Heart right ventricle (tissue), 16 donors: ENCODE results near the gene SCN5A. TPM values are rescaled to one million over a fixed set of nuclear protein-coding genes. Genes with fewer than 3 reads are reported as not detected.

ENCODE experiments used
- ATAC-seq, 8 donors: fragments of 200-7000 bp; cut with Tn5 transposase; one replicate each; pipeline ENCODE4 v1.9.1; 2020; ENCODE audit warnings: mild to moderate bottlenecking in 8 of 8, moderate library complexity in 8 of 8, moderate number of reproducible peaks in 1 of 8
- DNase-seq, 2 donors: peaks; one replicate each; pipeline ENCODE4 v3.0.0-alpha.2; 2020
- H3K27ac ChIP-seq, 10 donors: fragments of 200-600 bp; sonication (generic) in 2 of 10; one replicate each; pipeline versions ENCODE4 v1.5.0 to v1.8.0; 2020 to 2022; ENCODE audit warnings: mild to moderate bottlenecking in 3 of 10
- H3K27me3 ChIP-seq, 7 donors: fragments of 200-600 bp; one replicate each; pipeline ENCODE4 v1.8.0; 2021 to 2022; ENCODE audit warnings: mild to moderate bottlenecking in 2 of 7
- H3K36me3 ChIP-seq, 9 donors: fragments of 200-600 bp; sonication (generic) in 1 of 9; one replicate each; pipeline versions ENCODE4 v1.5.0 to v1.8.0; 2020 to 2022; ENCODE audit warnings: mild to moderate bottlenecking in 2 of 9
- H3K4me1 ChIP-seq, 9 donors: fragments of 200-600 bp; sonication (generic) in 1 of 9; one replicate each; pipeline versions ENCODE4 v1.5.0 to v1.8.0; 2020 to 2022; ENCODE audit warnings: mild to moderate bottlenecking in 4 of 9
- H3K4me3 ChIP-seq, 10 donors: fragments of 200-600 bp; sonication (generic) in 2 of 10; one replicate each; pipeline versions ENCODE4 v1.5.0 to v1.8.0; 2020 to 2022; ENCODE audit warnings: mild to moderate bottlenecking in 7 of 10, moderate library complexity in 2 of 10
- H3K9me3 ChIP-seq, 11 donors: fragments of 200-600 bp in 10 of 11; sonication (generic) in 2 of 11; one replicate each; pipeline versions ENCODE4 v1.5.0 to v1.8.0; 2013 to 2022; ENCODE audit warnings: mild to moderate bottlenecking in 2 of 11, control low read depth in 1 of 11, moderate library complexity in 1 of 11
- CTCF ChIP-seq, 9 donors: fragments of 200-600 bp; sonication (generic) in 2 of 9; IDR thresholded peaks; one replicate each; pipeline versions ENCODE4 v1.5.0 to v1.8.0; 2021 to 2022; ENCODE audit warnings: antibody characterized with exemption in 9 of 9, mild to moderate bottlenecking in 5 of 9, moderate library complexity in 1 of 9
- WGBS, 2 donors: extraction: QIAGEN DNeasy Blood & Tissue Kit; methylation state at CpG; one replicate each; pipeline ENCODE4 v1.1.7; 2013; ENCODE audit warnings: inconsistent platforms in 1 of 2; 5-methylcytosine and 5-hydroxymethylcytosine counted together
- intact Hi-C, 10 donors: fragments of 100-400 bp; cut with DNase I; formaldehyde crosslinking; loops; one replicate each; pipeline versions ENCODE4 v1.11.1 to v1.14.2; 2022
- polyA plus RNA-seq, 2 donors: library from polyadenylated mRNA; stranded (reverse); fragments of 200-250 nt; gene quantifications; one replicate each; pipeline ENCODE4 v1.2.3, GENCODE V29; 2013
- total RNA-seq, 10 donors: library from RNA; stranded (reverse); fragmentation: NEBNext Ultra II Directional in 3 of 10; extraction: Animal tissue kit (Norgen Biotek cat#: 25700) in 3 of 10; gene quantifications; one replicate each; pipeline versions ENCODE4 v1.2.1 to v1.2.4, GENCODE V29; 2021 to 2023
- donor health status: Arrhythmogenic right ventricular cardiomyopathy.
- donor health status: ischemic (EF 13 %, LVEDD 7.1; RV severe dilation, severe dysfunction).
- donor health status: healthy with polysubstance abuse.
- donor health status: DM: no; HTN: yes; CAD: no.
- donor health status: DM: no; HTN: no; CAD: no.
- donor health status: ischemic (EF 25% LVEDD 6.9; RV normal size, moderate dysfunction).
- donor health status: ischemic (EF 25% LVEDD 5.7; RV mildly dilated, moderate dysfunction).
- donor health status: healthy.
- donor health status: DM: yes; HTN: yes; CAD: no.
- donor health status: Ischemic cardiomyopathy.
- donor health status: ischemic (EF 35%, LVEDD 5.7; RV mildly dilated, moderate dysfunction).
- donor health status: nonischemic (EF 11% LVEDD 7.7; RV severe dilation, severe dysfunction).
- donor health status: DM: yes; HTN: yes; CAD: no.
- donor health status: PGD.
- donor health status: ischemic (EF 29% LVEDD 5.4; RV normal size, mild dysfunction).
- donor health status: nonischemic (EF 23%, LVEDD 6.1; RV moderate dilation, normal function).

The SCN5A gene
- total and polyA plus RNA-seq, 12 donors: 29.9 to 254 (median 177) TPM

- no peak for DNase-seq
- WGBS, 2 donors: 74 to 91% methylated on average over 2 of the region's 2 CpGs
- Histone ChIP-seq H3K27ac (peak overlapping the region in 8 of 10 donors; percentile 16 to 98 (median 74)), H3K4me1 (peaks cover 0 to 61% (median 45%) of the 10 kb centered on the region in 9 donors), H3K9me3 (peaks cover 0 to 9% (median 0%) of the 10 kb centered on the region in 11 donors), H3K27me3 (no peaks in the 10 kb centered on the region), H3K36me3 (peaks cover 0 to 13% (median 0%) of the 10 kb centered on the region in 9 donors), H3K4me3 (no peak overlapping the region)
- intact Hi-C loops: loop anchor here in 1 of 10 donors (5.0 kb wide), 1 partner anchor 48 kb away; no protein-coding TSS in a partner anchor
- ATAC-seq: no peak
- no peak for TF ChIP-seq CTCF (IDR thresholded peaks at IDR 0.05)
Observed at GRCh38 chr3:38534180-38534579, 115.3 kb downstream of the SCN5A start.

GRCh38 chr3:38533285-38533976 is 116.1 kb downstream of the SCN5A start:
- intact Hi-C loops: loop anchor here in 2 of 10 donors (1.0 to 5.0 kb wide), 2 partner anchors 10 to 49 kb away; no protein-coding TSS in a partner anchor
- Histone ChIP-seq H3K36me3 (peaks cover 0 to 13% (median 0%) of the 10 kb centered on the region in 9 donors), H3K9me3 (peaks cover 0 to 9% (median 0%) of the 10 kb centered on the region in 11 donors), H3K4me3 (no peak overlapping the region), H3K4me1 (peaks cover 0 to 58% (median 38%) of the 10 kb centered on the region in 9 donors), H3K27me3 (no peaks in the 10 kb centered on the region), H3K27ac (peak overlapping the region in 9 of 10 donors; percentile 47 to 98 (median 73))
- peak; percentile 80 to 85 for DNase-seq
- 39 to 58% methylated on average over 13 of the region's 13 CpGs for WGBS, 2 donors
- TF ChIP-seq CTCF (IDR thresholded peaks at IDR 0.05): no peak
- ATAC-seq: peak; percentile 89 to 98 (median 94)

- Histone ChIP-seq H3K9me3 (peaks cover 0 to 9% (median 0%) of the 10 kb centered on the region in 11 donors), H3K27ac (peak overlapping the region in 9 of 10 donors; percentile 47 to 92 (median 72)), H3K4me1 (peaks cover 0 to 54% (median 34%) of the 10 kb centered on the region in 9 donors), H3K4me3 (no peak overlapping the region), H3K27me3 (no peaks in the 10 kb centered on the region), H3K36me3 (peaks cover 0 to 20% (median 0%) of the 10 kb centered on the region in 9 donors)
- no peak for TF ChIP-seq CTCF (IDR thresholded peaks at IDR 0.05)
- ATAC-seq (no peak), DNase-seq (no peak)
- 51 to 72% methylated on average over 3 of the region's 3 CpGs for WGBS, 2 donors
- intact Hi-C loops: loop anchor here in 1 of 10 donors (5.0 kb wide), 1 partner anchor 50 kb away; no protein-coding TSS in a partner anchor
Observed at GRCh38 chr3:38532529-38532928, 117.0 kb downstream of the SCN5A start.

GRCh38 chr3:38528457-38528856 is 121.0 kb downstream of the SCN5A start:
- H3K4me1 ChIP-seq: peaks cover 0 to 40% (median 18%) of the 10 kb centered on the region in 9 donors
- ATAC-seq (peak in 7 of 8 donors; percentile 5 to 38 (median 31)), DNase-seq (no peak)
- intact Hi-C loops: loop anchor here in 5 of 10 donors (10.0 kb wide), 2 partner anchors 316 to 506 kb away; no protein-coding TSS in a partner anchor
- H3K36me3 ChIP-seq: peaks cover 0 to 50% (median 21%) of the 10 kb centered on the region in 9 donors
- 92 to 94% methylated on average over 1 of the region's 1 CpG for WGBS, 2 donors
- H3K9me3 ChIP-seq: no peaks in the 10 kb centered on the region
- peak in 7 of 9 donors; percentile 9 to 45 (median 36) for TF ChIP-seq CTCF (IDR thresholded peaks at IDR 0.05)
- H3K27me3 ChIP-seq: no peaks in the 10 kb centered on the region
- peak overlapping the region in 3 of 10 donors; percentile 20 to 52 (median 45) for H3K27ac ChIP-seq
- no peak overlapping the region for H3K4me3 ChIP-seq
